ENCODE measurements around the gene CLASP2. TPM values are rescaled to one million over a fixed set of nuclear protein-coding genes. Genes with fewer than 3 reads are reported as not detected.
"Not testable (repeated sequence)": the region's sequence is repeated elsewhere in the genome, so short reads cannot be mapped to it uniquely, and the experiment has no call there.

Gene CLASP2
- total and polyA plus RNA-seq, 8 donors: 8.5 to 33.5 (median 21.3) TPM

- Histone ChIP-seq H3K27me3 (no peaks in the 10 kb centered on the region), H3K4me3 (peak overlapping the region in 2 of 4 donors; percentile 33 to 38), H3K36me3 (no peaks in the 10 kb centered on the region), H3K27ac (peak overlapping the region in 2 of 4 donors; percentile 64 to 83), H3K4me1 (peaks cover 0 to 14% (median 7%) of the 10 kb centered on the region in 3 donors), H3K9me3 (no peaks in the 10 kb centered on the region)
- ATAC-seq (no peak), DNase-seq (no peak), FAIRE-seq (no peak)
- TF ChIP-seq, protein P1, sequence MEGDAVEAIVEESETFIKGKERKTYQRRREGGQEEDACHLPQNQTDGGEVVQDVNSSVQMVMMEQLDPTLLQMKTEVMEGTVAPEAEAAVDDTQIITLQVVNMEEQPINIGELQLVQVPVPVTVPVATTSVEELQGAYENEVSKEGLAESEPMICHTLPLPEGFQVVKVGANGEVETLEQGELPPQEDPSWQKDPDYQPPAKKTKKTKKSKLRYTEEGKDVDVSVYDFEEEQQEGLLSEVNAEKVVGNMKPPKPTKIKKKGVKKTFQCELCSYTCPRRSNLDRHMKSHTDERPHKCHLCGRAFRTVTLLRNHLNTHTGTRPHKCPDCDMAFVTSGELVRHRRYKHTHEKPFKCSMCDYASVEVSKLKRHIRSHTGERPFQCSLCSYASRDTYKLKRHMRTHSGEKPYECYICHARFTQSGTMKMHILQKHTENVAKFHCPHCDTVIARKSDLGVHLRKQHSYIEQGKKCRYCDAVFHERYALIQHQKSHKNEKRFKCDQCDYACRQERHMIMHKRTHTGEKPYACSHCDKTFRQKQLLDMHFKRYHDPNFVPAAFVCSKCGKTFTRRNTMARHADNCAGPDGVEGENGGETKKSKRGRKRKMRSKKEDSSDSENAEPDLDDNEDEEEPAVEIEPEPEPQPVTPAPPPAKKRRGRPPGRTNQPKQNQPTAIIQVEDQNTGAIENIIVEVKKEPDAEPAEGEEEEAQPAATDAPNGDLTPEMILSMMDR (IDR thresholded peaks at IDR 0.05): no peak
- intact Hi-C loops (cut with DNase I): no loop called here
- 77 to 94% methylated on average over 1 of the region's 1 CpG for WGBS, 2 donors
These were observed 60.0 kb downstream of the CLASP2 start for GRCh38 chr3:33658039-33658438.

- no peaks in the 10 kb centered on the region for H3K36me3 ChIP-seq
- no peak overlapping the region for H3K27ac ChIP-seq
- no peak for FAIRE-seq
- DNase-seq: no peak
- H3K9me3 ChIP-seq: no peaks in the 10 kb centered on the region
- ATAC-seq: no peak
- H3K4me3 ChIP-seq: no peak overlapping the region
- H3K27me3 ChIP-seq: no peaks in the 10 kb centered on the region
- H3K4me1 ChIP-seq: no peaks in the 10 kb centered on the region
- WGBS, 2 donors: 87 to 92% methylated on average over 2 of the region's 2 CpGs
- intact Hi-C loops (cut with DNase I): no loop called here
- TF ChIP-seq, protein P1 (IDR thresholded peaks at IDR 0.05): no peak
These were observed 65.3 kb downstream of the CLASP2 start for GRCh38 chr3:33652736-33653135.

DNA sequence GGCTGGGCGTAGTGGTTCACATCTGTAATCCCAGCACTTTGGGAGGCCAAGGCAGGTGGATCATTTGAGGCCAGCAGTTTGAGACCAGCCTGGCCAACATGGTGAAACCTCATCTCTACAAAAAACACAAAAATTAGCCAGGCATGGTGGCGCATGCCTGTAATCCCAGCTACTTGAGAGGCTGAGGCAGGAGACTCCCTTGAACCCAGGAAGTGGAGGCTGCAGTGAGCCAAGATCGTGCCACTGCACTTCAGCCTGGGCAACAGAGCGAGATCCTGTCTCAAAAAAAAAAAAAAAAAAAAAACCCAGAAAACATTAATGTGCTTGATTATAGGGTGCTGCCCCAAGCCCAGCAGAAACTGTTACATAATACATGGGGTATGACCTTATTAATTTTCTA, 67.0 kb downstream of the CLASP2 start:
- H3K9me3 ChIP-seq; ATAC-seq; DNase-seq; H3K4me3 ChIP-seq; H3K36me3 ChIP-seq; FAIRE-seq; H3K27ac ChIP-seq; H3K27me3 ChIP-seq; intact Hi-C loops (cut with DNase I); H3K4me1 ChIP-seq: not testable (repeated sequence)
- WGBS, 2 donors: 96 to 99% methylated on average over 4 of the region's 4 CpGs

DNA sequence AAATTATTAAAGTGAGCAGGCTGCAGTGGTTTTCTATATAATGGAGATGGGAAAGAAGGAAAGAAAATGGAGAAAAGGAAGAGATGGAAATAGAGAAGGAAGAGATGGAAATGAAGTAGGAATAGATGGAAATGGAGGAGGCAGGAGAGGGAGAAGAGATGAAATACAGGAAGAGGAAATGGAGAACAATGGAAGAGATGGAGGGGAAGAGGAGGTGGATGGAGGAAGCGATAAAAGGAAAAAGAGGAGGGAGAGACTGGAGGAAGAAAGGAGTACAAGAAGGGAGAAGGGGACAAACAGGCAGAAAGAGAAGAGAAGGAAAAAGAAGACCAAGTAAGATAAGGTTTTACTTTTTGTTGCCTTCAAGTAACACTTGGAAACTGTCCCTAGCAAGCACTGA, 67.6 kb downstream of the CLASP2 start:
- no peaks in the 10 kb centered on the region for H3K36me3 ChIP-seq
- H3K4me1 ChIP-seq: no peaks in the 10 kb centered on the region
- H3K9me3 ChIP-seq: no peaks in the 10 kb centered on the region
- 92 to 100% methylated on average over 1 of the region's 1 CpG for WGBS, 2 donors
- intact Hi-C loops (cut with DNase I): no loop called here
- FAIRE-seq (no peak), DNase-seq (no peak), ATAC-seq (no peak)
- no peaks in the 10 kb centered on the region for H3K27me3 ChIP-seq
- H3K4me3 ChIP-seq: no peak overlapping the region
- TF ChIP-seq, protein P1 (IDR thresholded peaks at IDR 0.05): no peak
- no peak overlapping the region for H3K27ac ChIP-seq

GRCh38 chr3:33648793-33649192, 69.3 kb downstream of the CLASP2 start:
- FAIRE-seq: no peak
- no peak for DNase-seq
- no peak overlapping the region for H3K27ac ChIP-seq
- H3K4me3 ChIP-seq: no peak overlapping the region
- no peaks in the 10 kb centered on the region for H3K4me1 ChIP-seq
- 71 to 78% methylated on average over 1 of the region's 1 CpG for WGBS, 2 donors
- H3K9me3 ChIP-seq: no peaks in the 10 kb centered on the region
- TF ChIP-seq, protein P1 (IDR thresholded peaks at IDR 0.05): no peak
- ATAC-seq: no peak
- intact Hi-C loops (cut with DNase I): no loop called here
- H3K36me3 ChIP-seq: no peaks in the 10 kb centered on the region
- H3K27me3 ChIP-seq: no peaks in the 10 kb centered on the region

Data from pancreas (tissue), 10 donors.